Measurements from ENCODE around the gene LONRF2.

LONRF2 gene

DNA sequence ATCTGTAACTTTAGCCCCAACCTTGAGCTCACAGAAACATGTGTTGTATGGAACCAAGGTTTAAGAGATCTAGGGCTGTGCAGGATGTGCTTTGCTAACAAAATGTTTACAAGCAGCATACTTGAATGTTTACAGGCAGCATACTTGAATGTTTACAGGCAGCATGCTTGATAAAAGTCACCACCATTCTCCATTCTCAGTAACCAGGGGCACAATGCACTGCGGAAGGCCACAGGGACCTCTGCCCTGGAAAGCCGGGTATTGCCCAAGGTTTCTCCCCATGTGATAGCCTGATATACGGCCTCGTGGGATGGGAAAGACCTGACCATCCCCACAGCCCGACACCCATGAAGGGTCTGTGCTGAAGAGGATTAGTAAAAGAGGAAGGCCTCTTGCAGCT is 52.4 kb downstream of the LONRF2 start:
- Histone ChIP-seq H3K4me1 (no peaks in the 10 kb centered on the region), H3K4me2 (ENCODE audit: low read length) (no peak overlapping the region), H2AFZ (no peak overlapping the region), H3K36me3 (ENCODE audit: control insufficient read depth, insufficient read depth, low read length) (no peaks in the 10 kb centered on the region), H3K9me3 (ENCODE audit: control insufficient read depth, low read length) (no peaks in the 10 kb centered on the region), H3K27me3 (ENCODE audit: control insufficient read depth, insufficient read depth, low read length) (no peaks in the 10 kb centered on the region), H3K79me2 (no peaks in the 10 kb centered on the region), H3K27ac (no peak overlapping the region), H3K4me3 (ENCODE audit: low read depth, low read length) (no peak overlapping the region), H3K9ac (no peak overlapping the region)
- TF ChIP-seq CTCF (IDR thresholded peaks at IDR 0.05) = no peak

DNA sequence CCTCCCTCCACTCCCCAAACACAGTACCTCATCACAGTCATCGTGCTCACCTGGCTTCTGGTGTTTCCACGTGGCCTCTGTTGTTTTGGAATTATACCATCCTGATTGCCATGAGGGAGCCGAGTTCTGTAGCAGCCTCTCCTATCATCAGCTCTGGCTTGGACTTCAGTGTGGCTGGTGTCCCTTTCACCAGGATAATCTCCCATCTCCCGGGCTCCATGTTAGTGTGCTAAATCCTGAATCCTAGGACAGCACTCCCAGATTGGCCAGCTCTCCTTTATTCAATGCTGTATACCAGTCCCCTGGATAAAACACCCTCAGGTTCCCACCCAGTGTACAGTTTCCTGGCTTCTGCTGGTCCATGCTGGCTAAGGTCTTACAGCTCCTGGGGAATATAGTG is 53.3 kb downstream of the LONRF2 start:
- no peaks in the 10 kb centered on the region for H3K79me2 ChIP-seq
- H2AFZ ChIP-seq = no peak overlapping the region
- H3K36me3 ChIP-seq (ENCODE audit: control insufficient read depth, insufficient read depth, low read length) = no peaks in the 10 kb centered on the region
- no peaks in the 10 kb centered on the region for H3K4me1 ChIP-seq
- no peak overlapping the region for H3K9ac ChIP-seq
- no peak overlapping the region for H3K27ac ChIP-seq
- no peak for TF ChIP-seq CTCF (IDR thresholded peaks at IDR 0.05)
- no peak overlapping the region for H3K4me2 ChIP-seq (ENCODE audit: low read length)
- no peaks in the 10 kb centered on the region for H3K27me3 ChIP-seq (ENCODE audit: control insufficient read depth, insufficient read depth, low read length)
- no peaks in the 10 kb centered on the region for H3K9me3 ChIP-seq (ENCODE audit: control insufficient read depth, low read length)
- no peak overlapping the region for H3K4me3 ChIP-seq (ENCODE audit: low read depth, low read length)

- Histone ChIP-seq H3K4me2 (ENCODE audit: low read length) (no peak overlapping the region), H3K27me3 (ENCODE audit: control insufficient read depth, insufficient read depth, low read length) (no peaks in the 10 kb centered on the region), H2AFZ (no peak overlapping the region), H3K36me3 (ENCODE audit: control insufficient read depth, insufficient read depth, low read length) (no peaks in the 10 kb centered on the region), H3K27ac (no peak overlapping the region), H3K4me1 (no peaks in the 10 kb centered on the region), H3K4me3 (ENCODE audit: low read depth, low read length) (no peak overlapping the region), H3K9me3 (ENCODE audit: control insufficient read depth, low read length) (no peaks in the 10 kb centered on the region), H3K9ac (no peak overlapping the region), H3K79me2 (no peaks in the 10 kb centered on the region)
- no peak for TF ChIP-seq CTCF (IDR thresholded peaks at IDR 0.05)
Observed at GRCh38 chr2:100267751-100268150, 54.5 kb downstream of the LONRF2 start.

DNA sequence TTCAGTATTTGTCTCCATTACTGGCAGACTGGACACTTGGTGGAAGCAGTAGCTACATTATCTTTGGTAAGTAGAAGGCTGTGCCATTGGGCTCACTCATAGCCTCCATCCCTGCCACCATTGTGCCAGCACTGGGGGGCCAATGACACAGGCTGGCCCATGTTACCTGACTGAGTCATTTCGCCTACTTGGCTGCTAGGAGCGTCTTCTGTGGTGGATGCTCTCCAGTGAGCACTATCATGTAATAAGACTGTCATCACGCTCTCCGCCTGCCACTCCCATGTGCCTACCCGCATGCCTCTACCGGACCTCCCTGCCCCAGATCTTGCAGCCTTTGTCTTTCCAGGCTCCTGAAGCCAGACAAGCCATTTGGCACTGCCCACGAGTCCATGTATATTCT is 56.2 kb downstream of the LONRF2 start:
- no peaks in the 10 kb centered on the region for H3K4me1 ChIP-seq
- no peak overlapping the region for H3K9ac ChIP-seq
- no peak overlapping the region for H3K4me3 ChIP-seq (ENCODE audit: low read depth, low read length)
- H3K79me2 ChIP-seq = no peaks in the 10 kb centered on the region
- H2AFZ ChIP-seq = no peak overlapping the region
- no peak for TF ChIP-seq CTCF (IDR thresholded peaks at IDR 0.05)
- no peaks in the 10 kb centered on the region for H3K36me3 ChIP-seq (ENCODE audit: control insufficient read depth, insufficient read depth, low read length)
- H3K27me3 ChIP-seq (ENCODE audit: control insufficient read depth, insufficient read depth, low read length) = no peaks in the 10 kb centered on the region
- H3K9me3 ChIP-seq (ENCODE audit: control insufficient read depth, low read length) = no peaks in the 10 kb centered on the region
- no peak overlapping the region for H3K27ac ChIP-seq
- no peak overlapping the region for H3K4me2 ChIP-seq (ENCODE audit: low read length)

GRCh38 chr2:100265226-100265625 is 57.1 kb downstream of the LONRF2 start:
- Histone ChIP-seq H3K9ac (no peak overlapping the region), H3K27ac (no peak overlapping the region), H3K79me2 (no peaks in the 10 kb centered on the region), H3K36me3 (ENCODE audit: control insufficient read depth, insufficient read depth, low read length) (no peaks in the 10 kb centered on the region), H2AFZ (no peak overlapping the region), H3K4me1 (no peaks in the 10 kb centered on the region), H3K27me3 (ENCODE audit: control insufficient read depth, insufficient read depth, low read length) (no peaks in the 10 kb centered on the region), H3K4me3 (ENCODE audit: low read depth, low read length) (no peak overlapping the region), H3K4me2 (ENCODE audit: low read length) (no peak overlapping the region), H3K9me3 (ENCODE audit: control insufficient read depth, low read length) (no peaks in the 10 kb centered on the region)
- TF ChIP-seq CTCF (IDR thresholded peaks at IDR 0.05) = no peak
